GM19023 (cell line): ENCODE data around the gene STX19.
A peak's percentile ranks its signal among the peaks of the same experiment; 100 is the strongest.

Source experiments
- ATAC-seq: cut with Tn5 transposase; IDR thresholded peaks from one replicate; pipeline ENCODE4 v1.9.1; 2021; ENCODE audit warnings: mild to moderate bottlenecking, moderate library complexity; ENCODE audit not compliant: unreplicated experiment

STX19 gene

GRCh38 chr3:94036909-94037507 lies 8.6 kb upstream of the STX19 start:
- peak; percentile 80 for ATAC-seq

DNA sequence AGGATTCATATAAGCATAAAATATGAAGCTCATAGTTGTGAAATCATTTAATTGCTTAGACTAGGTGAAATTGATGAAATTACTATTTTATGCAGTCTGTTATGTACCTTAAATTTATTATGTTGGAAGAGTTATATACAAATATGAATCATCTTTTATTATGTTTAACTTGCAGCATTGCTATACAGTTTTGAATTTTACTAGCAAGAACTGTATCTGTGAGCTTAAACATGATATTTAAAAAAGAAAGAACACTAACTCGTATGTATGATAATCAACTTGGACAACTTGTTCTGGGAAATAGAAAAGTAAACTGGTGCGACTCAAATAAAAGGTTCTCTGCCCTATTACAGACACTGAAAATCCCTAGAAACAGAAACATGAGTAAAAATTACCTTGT lies 1.8 kb downstream of the STX19 start:
- no peak for ATAC-seq

DNA sequence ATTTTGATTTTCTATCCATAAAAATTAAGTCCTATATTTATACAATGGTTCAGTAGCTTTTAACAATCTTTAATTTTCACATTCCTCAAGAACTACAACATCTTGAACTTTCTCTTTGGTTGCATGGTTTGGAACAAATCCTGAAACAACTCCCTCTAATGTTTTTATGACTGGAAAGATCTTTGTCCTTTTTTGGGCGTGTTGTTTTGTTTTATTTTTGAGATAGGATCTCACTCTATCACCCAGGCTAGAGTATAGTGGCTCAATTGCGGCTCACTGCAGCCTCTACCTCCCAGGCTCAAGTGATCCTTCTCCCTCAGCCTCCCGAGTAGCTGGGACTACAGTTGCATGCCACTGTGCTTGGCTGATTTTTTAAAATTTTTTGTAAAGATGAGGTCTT lies 4.0 kb downstream of the STX19 start:
- no peak for ATAC-seq

- ATAC-seq = no peak
These were observed 8.1 kb downstream of the STX19 start for GRCh38 chr3:94020293-94020692.

DNA sequence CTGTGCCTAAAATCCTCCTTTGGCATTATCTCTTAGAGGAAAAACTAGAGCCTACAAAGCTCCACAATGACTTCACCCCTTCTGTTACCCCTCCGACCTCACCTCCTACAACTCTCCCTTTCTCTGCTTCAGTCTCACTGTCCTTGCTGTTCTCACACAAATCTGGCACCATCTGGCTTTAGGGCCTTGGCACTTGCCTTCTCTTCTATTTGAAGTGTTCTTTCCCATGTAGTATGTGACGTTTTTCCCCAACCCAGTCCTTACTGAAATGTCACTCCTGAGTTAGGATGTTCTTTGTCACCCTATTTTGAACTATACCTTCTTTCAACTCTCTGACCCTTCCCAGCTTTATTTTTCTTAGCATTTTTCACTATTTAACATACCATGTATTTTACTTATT lies 8.7 kb downstream of the STX19 start:
- no peak for ATAC-seq

DNA sequence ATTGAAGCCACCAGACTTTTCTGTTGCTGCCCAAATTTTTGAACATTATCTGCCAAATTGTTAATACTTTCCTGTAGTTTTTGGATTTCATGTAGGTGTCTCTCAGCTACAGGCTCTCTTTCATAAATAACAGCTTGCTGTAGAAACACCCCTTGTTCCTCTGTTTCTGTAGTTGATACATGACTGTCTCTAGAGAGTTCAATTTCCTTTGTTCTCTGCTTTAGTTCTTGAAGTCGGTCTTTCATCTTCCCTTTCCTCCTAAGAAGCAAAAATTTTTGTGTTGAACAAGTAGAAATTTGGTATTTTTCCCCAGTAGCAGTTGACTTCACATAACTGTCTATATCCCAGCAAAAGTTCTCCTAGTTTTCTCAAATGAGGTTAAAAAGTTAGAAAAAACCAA lies 13.4 kb downstream of the STX19 start:
- no peak for ATAC-seq

- ATAC-seq = no peak
These were observed 16.2 kb downstream of the STX19 start for GRCh38 chr3:94012185-94012584.

- no peak for ATAC-seq
These were observed 17.1 kb downstream of the STX19 start for GRCh38 chr3:94011233-94011711.

- ATAC-seq = no peak
These were observed 18.8 kb downstream of the STX19 start for GRCh38 chr3:94009608-94010007.

DNA sequence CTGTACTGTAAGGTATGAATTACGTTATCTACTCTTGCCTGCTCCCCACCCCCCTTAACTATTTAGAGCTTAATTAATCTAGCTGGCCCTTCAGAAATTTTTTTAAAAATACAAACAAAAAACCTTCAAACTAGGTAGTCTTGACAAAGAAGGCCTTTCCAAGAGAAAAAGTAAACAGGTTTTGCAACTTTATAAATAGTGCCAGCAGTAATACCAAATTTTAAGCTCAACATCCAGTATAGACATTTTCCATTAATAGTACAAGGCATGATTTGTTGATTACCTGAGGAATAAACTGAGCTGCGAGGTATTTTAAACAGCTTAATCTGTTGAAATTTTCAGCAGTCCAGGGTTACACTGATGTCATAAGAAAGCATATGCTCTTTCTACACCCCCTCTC lies 20.1 kb downstream of the STX19 start:
- no peak for ATAC-seq

DNA sequence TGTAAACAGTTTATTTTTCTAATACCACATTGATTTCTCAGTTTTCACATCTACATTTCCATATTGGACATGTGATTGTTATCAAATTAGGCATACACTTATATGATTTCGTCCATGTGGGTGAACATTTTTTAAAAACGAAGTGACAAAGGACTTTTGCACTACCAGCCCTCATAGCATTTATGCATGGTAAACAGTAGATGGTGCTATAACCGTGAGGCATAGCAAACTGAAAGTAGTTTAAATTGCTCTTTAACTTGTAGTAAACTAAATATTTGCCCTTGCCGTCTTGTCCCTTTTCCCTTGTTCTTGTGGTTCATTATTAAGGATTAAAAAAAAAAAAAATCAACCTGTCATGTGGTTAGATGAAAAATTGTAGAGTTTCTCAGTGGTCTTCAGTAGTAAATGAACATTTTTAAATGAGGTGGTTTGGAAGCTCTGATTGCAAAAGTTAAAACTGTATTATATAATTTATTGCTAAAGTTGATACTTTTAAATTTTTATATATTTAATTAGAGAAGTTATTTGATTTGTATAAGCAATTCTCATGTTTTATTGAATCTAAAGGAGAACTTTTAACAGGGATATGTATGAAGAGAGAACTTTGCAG lies 24.0 kb downstream of the STX19 start:
- ATAC-seq = peak; percentile 85

- ATAC-seq = no peak
These were observed 26.4 kb downstream of the STX19 start for GRCh38 chr3:94001827-94002495.

DNA sequence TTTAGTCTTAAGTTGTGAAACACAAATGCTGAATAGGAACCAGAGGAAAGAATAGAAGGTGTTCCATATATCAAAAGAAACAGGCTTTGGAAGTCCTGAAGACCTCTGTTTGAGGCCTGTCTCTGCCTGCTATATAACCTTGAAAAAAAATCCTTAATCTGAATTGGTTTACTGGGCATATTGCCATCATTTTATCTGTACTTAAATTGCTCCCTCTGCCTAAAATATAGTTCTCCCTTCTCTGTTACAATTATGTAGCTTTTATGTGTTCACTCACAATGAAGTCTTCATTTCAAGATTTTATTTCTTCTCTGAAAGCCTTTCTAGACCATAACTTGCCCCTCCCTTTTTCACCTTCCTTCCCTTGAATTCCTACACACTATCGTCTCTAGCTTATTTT lies 27.2 kb downstream of the STX19 start:
- no peak for ATAC-seq

DNA sequence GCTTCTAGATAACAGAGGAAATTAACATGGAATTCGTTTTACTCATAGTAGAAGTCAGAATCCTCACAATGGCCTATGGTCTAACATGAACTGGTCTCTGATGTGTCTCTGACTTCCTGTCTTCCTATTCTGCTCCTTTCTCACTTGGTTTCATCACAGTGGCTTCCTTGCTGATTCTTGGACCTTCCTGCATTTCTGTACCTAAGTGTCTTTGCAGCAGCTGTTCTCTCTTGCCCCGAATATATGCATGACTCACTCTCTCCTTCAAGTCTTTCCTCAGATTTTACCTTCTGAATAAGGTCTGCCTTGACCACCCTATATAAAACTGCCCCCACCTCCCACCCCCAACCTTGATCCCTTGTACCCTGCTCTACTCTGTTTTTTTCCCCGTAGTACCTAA lies 34.3 kb downstream of the STX19 start:
- ATAC-seq = no peak

DNA sequence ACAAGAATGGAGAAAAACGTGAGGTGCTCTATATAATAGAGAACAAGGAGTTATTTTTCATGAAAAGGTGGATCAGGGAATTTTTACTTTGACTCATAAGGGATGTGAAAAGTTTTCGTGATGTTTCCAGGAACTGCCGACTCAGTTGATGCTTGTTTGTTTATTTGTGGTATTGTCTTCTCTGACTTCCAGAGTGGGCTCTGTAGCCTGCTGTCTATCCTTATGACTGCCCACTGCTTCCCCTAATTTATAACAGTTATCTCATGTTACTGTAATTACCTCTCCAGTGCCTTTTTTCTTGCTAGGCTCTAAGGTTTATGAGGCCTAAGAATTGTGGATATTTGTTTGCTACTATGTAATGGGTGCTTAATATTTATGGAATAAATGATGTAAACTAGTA lies 36.2 kb downstream of the STX19 start:
- ATAC-seq = no peak

DNA sequence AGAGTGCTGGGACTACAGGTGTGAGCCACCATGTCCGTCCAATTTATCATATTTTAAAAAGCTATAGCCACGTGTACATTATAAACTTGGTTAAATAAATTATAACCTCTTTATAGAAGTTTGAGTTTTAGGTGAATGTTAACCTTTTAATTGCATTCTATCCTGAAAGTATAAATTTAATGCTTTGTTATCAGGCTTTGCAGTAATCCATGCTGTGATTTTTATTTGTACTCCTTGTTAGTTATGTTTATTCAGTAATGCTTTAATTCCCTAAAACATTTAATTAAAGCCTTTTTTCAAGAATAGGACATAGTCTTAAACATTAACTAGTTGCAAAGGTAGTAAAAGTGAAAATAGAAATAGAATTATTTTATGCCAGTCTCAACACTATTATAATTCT lies 36.8 kb downstream of the STX19 start:
- no peak for ATAC-seq

- ATAC-seq = no peak
These were observed 39.2 kb downstream of the STX19 start for GRCh38 chr3:93989241-93989640.

- ATAC-seq = no peak
These were observed 39.6 kb downstream of the STX19 start for GRCh38 chr3:93988764-93989163.

GRCh38 chr3:93988283-93988682 lies 40.1 kb downstream of the STX19 start:
- ATAC-seq = no peak

DNA sequence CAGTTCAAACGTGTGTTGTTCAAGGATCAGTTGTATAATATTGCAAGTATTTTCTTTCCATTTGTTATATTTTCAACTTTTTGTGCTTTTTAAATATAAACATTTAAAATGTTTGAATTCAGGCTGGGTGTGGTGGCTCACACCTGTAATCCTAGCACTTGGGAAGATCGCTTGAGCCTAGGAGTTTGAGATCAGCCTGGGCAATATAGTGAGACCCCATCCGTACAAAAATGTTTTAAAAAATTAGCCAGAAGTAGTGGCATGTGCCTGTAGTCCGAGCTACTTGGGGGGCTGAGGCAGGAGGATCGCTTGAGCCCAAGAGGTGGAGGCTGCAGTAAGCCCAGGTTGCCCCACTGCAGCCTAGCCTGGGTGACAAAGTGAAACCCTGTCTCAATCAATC lies 43.8 kb downstream of the STX19 start:
- ATAC-seq = no peak

GRCh38 chr3:93983408-93983807 lies 45.0 kb downstream of the STX19 start:
- ATAC-seq = no peak

DNA sequence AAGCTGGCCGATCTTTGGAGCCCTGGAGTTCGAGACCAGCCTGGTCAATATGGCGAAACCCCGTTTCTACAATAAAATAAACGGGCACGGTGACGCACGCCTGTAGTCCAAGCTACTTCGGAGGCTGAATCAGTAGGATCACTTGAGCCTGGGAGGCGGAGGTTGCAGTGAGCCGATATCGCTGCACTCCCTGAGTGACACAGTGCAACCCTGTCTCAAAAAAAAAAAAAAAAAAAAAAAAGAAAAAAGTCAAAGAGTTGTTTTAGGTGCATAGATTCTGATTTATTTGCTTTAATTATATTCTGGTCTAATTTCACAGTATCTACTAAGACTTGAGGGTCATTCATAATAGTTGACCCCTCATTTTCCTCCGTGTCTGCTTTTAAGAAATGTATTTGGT lies 46.7 kb downstream of the STX19 start:
- no peak for ATAC-seq
